ENCODE results near the gene CDH22.

Gene CDH22

GRCh38 chr20:46299078-46299477, 9.2 kb downstream of the CDH22 start:
- no peak for DNase-seq (ENCODE audit: low read depth in 2 of 2)

- DNase-seq (ENCODE audit: low read depth in 2 of 2), result no peak
Measured at GRCh38 chr20:46298374-46298773, 9.9 kb downstream of the CDH22 start.

- DNase-seq (ENCODE audit: low read depth in 2 of 2), result no peak
Measured at GRCh38 chr20:46296526-46297250, 11.6 kb downstream of the CDH22 start.

GRCh38 chr20:46293084-46293483, 15.2 kb downstream of the CDH22 start:
- no peak for DNase-seq (ENCODE audit: low read depth in 2 of 2)

- DNase-seq (ENCODE audit: low read depth in 2 of 2), result no peak
Measured at GRCh38 chr20:46291401-46291800, 16.9 kb downstream of the CDH22 start.

GRCh38 chr20:46289432-46289831, 18.9 kb downstream of the CDH22 start:
- DNase-seq (ENCODE audit: low read depth in 2 of 2), result no peak

- DNase-seq (ENCODE audit: low read depth in 2 of 2), result no peak
Measured at GRCh38 chr20:46286977-46287376, 21.3 kb downstream of the CDH22 start.

- no peak for DNase-seq (ENCODE audit: low read depth in 2 of 2)
Measured at GRCh38 chr20:46286382-46286781, 21.9 kb downstream of the CDH22 start.

GRCh38 chr20:46285740-46286139, 22.6 kb downstream of the CDH22 start:
- no peak for DNase-seq (ENCODE audit: low read depth in 2 of 2)

GRCh38 chr20:46285072-46285471, 23.2 kb downstream of the CDH22 start:
- DNase-seq (ENCODE audit: low read depth in 2 of 2), result no peak

GRCh38 chr20:46284040-46284427, 24.3 kb downstream of the CDH22 start:
- no peak for DNase-seq (ENCODE audit: low read depth in 2 of 2)

GRCh38 chr20:46283426-46284039, 24.8 kb downstream of the CDH22 start:
- no peak for DNase-seq (ENCODE audit: low read depth in 2 of 2)

- no peak for DNase-seq (ENCODE audit: low read depth in 2 of 2)
Measured at GRCh38 chr20:46282669-46283068, 25.6 kb downstream of the CDH22 start.

- no peak for DNase-seq (ENCODE audit: low read depth in 2 of 2)
Measured at GRCh38 chr20:46279103-46279502, 29.2 kb downstream of the CDH22 start.

GRCh38 chr20:46277602-46278001, 30.7 kb downstream of the CDH22 start:
- DNase-seq (ENCODE audit: low read depth in 2 of 2), result no peak

- DNase-seq (ENCODE audit: low read depth in 2 of 2), result no peak
Measured at GRCh38 chr20:46276531-46276930, 31.8 kb downstream of the CDH22 start.

GRCh38 chr20:46275091-46275490, 33.2 kb downstream of the CDH22 start:
- DNase-seq (ENCODE audit: low read depth in 2 of 2), result no peak

- no peak for DNase-seq (ENCODE audit: low read depth in 2 of 2)
Measured at GRCh38 chr20:46273717-46274116, 34.6 kb downstream of the CDH22 start.

- DNase-seq (ENCODE audit: low read depth in 2 of 2), result no peak
Measured at GRCh38 chr20:46272389-46273047, 35.8 kb downstream of the CDH22 start.

GRCh38 chr20:46270977-46271744, 37.1 kb downstream of the CDH22 start:
- DNase-seq (ENCODE audit: low read depth in 2 of 2), result no peak

GRCh38 chr20:46269372-46269771, 38.9 kb downstream of the CDH22 start:
- DNase-seq (ENCODE audit: low read depth in 2 of 2), result no peak

- DNase-seq (ENCODE audit: low read depth in 2 of 2), result no peak
Measured at GRCh38 chr20:46268662-46269061, 39.6 kb downstream of the CDH22 start.
